GM12891 (cell line): ENCODE results near the gene SYNPR.
A peak's percentile ranks its signal among the peaks of the same experiment; 100 is the strongest.

ENCODE experiments used
- DNase-seq: peaks from one replicate; pipeline ENCODE4 v3.0.0; 2011; ENCODE audit warnings: low spot score; ENCODE audit not compliant: insufficient read length
- FAIRE-seq: peaks from 2 replicates; lab custom pipeline; 2011; peaks lifted over from hg19 to GRCh38; lab: Jason Lieb, UNC
- PAX5 ChIP-seq: IDR thresholded peaks from 2 replicates; pipeline ENCODE4 v1.6.1; 2011; ENCODE audit warnings: low read length, moderate library complexity, mild to moderate bottlenecking; ENCODE audit not compliant: insufficient read depth, severe bottlenecking
- POLR2A ChIP-seq: IDR thresholded peaks from 2 replicates; pipeline ENCODE4 v1.6.1; 2011; ENCODE audit warnings: low read depth, low read length, control low read depth
- POLR2AphosphoS5 ChIP-seq: IDR thresholded peaks from 2 replicates; pipeline ENCODE4 v1.6.1; 2011; ENCODE audit warnings: low read depth, low read length, control low read depth
- POU2F2 ChIP-seq: IDR thresholded peaks from 2 replicates; pipeline ENCODE4 v1.6.1; 2011; ENCODE audit warnings: low read depth, mild to moderate bottlenecking, control low read depth, low read length, moderate library complexity
- SPI1 ChIP-seq: IDR thresholded peaks from 2 replicates; pipeline ENCODE4 v1.6.1; 2011; ENCODE audit warnings: low read depth, low read length, control low read depth
- TAF1 ChIP-seq: IDR thresholded peaks from 2 replicates; pipeline ENCODE4 v1.6.1; 2011; ENCODE audit warnings: low read depth, low read length, control low read depth

Gene SYNPR

GRCh38 chr3:63557912-63558311 lies 279.8 kb downstream of the SYNPR start:
- FAIRE-seq (no peak), DNase-seq (no peak)
- TF ChIP-seq POLR2A, result no peak
- peak; percentile 86 for TF ChIP-seq SPI1

- no peak for DNase-seq
Measured at GRCh38 chr3:63559884-63560283, 281.8 kb downstream of the SYNPR start.

GRCh38 chr3:63561879-63562278 lies 283.8 kb downstream of the SYNPR start:
- DNase-seq, result no peak
- no peak for TF ChIP-seq POLR2AphosphoS5
- no peak for TF ChIP-seq POLR2A
- TF ChIP-seq POU2F2, result no peak
- TF ChIP-seq PAX5, result no peak
- no peak for TF ChIP-seq SPI1
- TF ChIP-seq TAF1, result no peak
- FAIRE-seq, result no peak

More at GRCh38 chr3:63559884-63560283, 281.8 kb downstream of the SYNPR start:
- TF ChIP-seq PAX5, result no peak
- TF ChIP-seq SPI1, result no peak
- no peak for TF ChIP-seq POU2F2
- TF ChIP-seq POLR2AphosphoS5, result no peak
- no peak for TF ChIP-seq TAF1
- no peak for TF ChIP-seq POLR2A
- FAIRE-seq, result no peak

- TF ChIP-seq SPI1 (no peak), PAX5 (no peak), POU2F2 (no peak), POLR2AphosphoS5 (no peak), TAF1 (no peak), POLR2A (no peak)
- DNase-seq (no peak), FAIRE-seq (no peak)
Measured at GRCh38 chr3:63562323-63562722, 284.2 kb downstream of the SYNPR start.

GRCh38 chr3:63563572-63563971 lies 285.5 kb downstream of the SYNPR start:
- no peak for FAIRE-seq

GRCh38 chr3:63565220-63565619 lies 287.1 kb downstream of the SYNPR start:
- TF ChIP-seq PAX5 (no peak), SPI1 (no peak), TAF1 (no peak), POU2F2 (no peak), POLR2AphosphoS5 (no peak)
- FAIRE-seq (no peak), DNase-seq (no peak)

More at GRCh38 chr3:63563572-63563971, 285.5 kb downstream of the SYNPR start:
- TF ChIP-seq POLR2A (no peak), POLR2AphosphoS5 (no peak), SPI1 (no peak), PAX5 (no peak), TAF1 (no peak), POU2F2 (no peak)
- DNase-seq, result no peak

- TF ChIP-seq POU2F2, result no peak
- no peak for TF ChIP-seq TAF1
- TF ChIP-seq PAX5, result no peak
- no peak for TF ChIP-seq SPI1
- TF ChIP-seq POLR2AphosphoS5, result no peak
- TF ChIP-seq POLR2A, result no peak
- DNase-seq (no peak), FAIRE-seq (no peak)
Measured at GRCh38 chr3:63571682-63572081, 293.6 kb downstream of the SYNPR start.

GRCh38 chr3:63576846-63577245 lies 298.7 kb downstream of the SYNPR start:
- no peak for TF ChIP-seq PAX5
- no peak for TF ChIP-seq POLR2A
- TF ChIP-seq POU2F2, result no peak
- TF ChIP-seq SPI1, result no peak
- TF ChIP-seq POLR2AphosphoS5, result no peak
- no peak for TF ChIP-seq TAF1
- FAIRE-seq, result no peak

GRCh38 chr3:63578858-63579257 lies 300.8 kb downstream of the SYNPR start:
- no peak for DNase-seq
- FAIRE-seq, result no peak

More at GRCh38 chr3:63576846-63577245, 298.7 kb downstream of the SYNPR start:
- no peak for DNase-seq

GRCh38 chr3:63580151-63580550 lies 302.0 kb downstream of the SYNPR start:
- TF ChIP-seq PAX5 (no peak), TAF1 (no peak), POU2F2 (no peak), POLR2A (no peak), SPI1 (no peak), POLR2AphosphoS5 (no peak)
- DNase-seq (no peak), FAIRE-seq (no peak)

More at GRCh38 chr3:63578858-63579257, 300.8 kb downstream of the SYNPR start:
- TF ChIP-seq PAX5 (no peak), POLR2A (no peak), TAF1 (no peak), POU2F2 (no peak)

GRCh38 chr3:63582943-63583500 lies 304.9 kb downstream of the SYNPR start:
- no peak for FAIRE-seq

More at GRCh38 chr3:63582943-63583500, 304.9 kb downstream of the SYNPR start:
- TF ChIP-seq POU2F2 (no peak), PAX5 (no peak), SPI1 (no peak), POLR2A (no peak)
- DNase-seq, result no peak
